Mucosa of stomach (tissue), 1 donor: ENCODE data around the gene MLXIPL.

Experiments
- H3K27me3 ChIP-seq: one replicate; pipeline ENCODE4 v1.7.0; 2013; ENCODE audit warnings: mild to moderate bottlenecking, low read length; ENCODE audit not compliant: control insufficient read depth, insufficient read depth
- H3K36me3 ChIP-seq: one replicate; pipeline ENCODE4 v1.7.0; 2013; ENCODE audit warnings: low read length; ENCODE audit not compliant: control insufficient read depth, insufficient read depth
- H3K4me1 ChIP-seq: one replicate; pipeline ENCODE4 v1.7.0; 2013; ENCODE audit warnings: mild to moderate bottlenecking, low read length; ENCODE audit not compliant: control insufficient read depth, insufficient read depth
- H3K4me3 ChIP-seq: one replicate; pipeline ENCODE4 v1.7.0; 2013; ENCODE audit warnings: low read length
- H3K9ac ChIP-seq: one replicate; pipeline ENCODE4 v1.7.0; 2013; ENCODE audit warnings: mild to moderate bottlenecking, low read length, moderate library complexity
- H3K9me3 ChIP-seq: one replicate; pipeline ENCODE4 v1.7.0; 2013; ENCODE audit warnings: mild to moderate bottlenecking, low read length, moderate library complexity; ENCODE audit not compliant: control insufficient read depth
- donor health status: Pancreatic carcinoma.

Gene MLXIPL

GRCh38 chr7:73544678-73545077, 79.6 kb downstream of the MLXIPL start:
- Histone ChIP-seq H3K27me3 (no peaks in the 10 kb centered on the region), H3K36me3 (peaks cover 22% of the 10 kb centered on the region), H3K4me3 (no peak overlapping the region), H3K9ac (no peak overlapping the region), H3K9me3 (no peaks in the 10 kb centered on the region), H3K4me1 (no peaks in the 10 kb centered on the region)
